HG03565 (cell line): ENCODE results near the gene THBS4.
"Not testable (repeated sequence)": the region's sequence is repeated elsewhere in the genome, so short reads cannot be mapped to it uniquely, and the experiment has no call there.

Experiments used
- ATAC-seq: cut with Tn5 transposase; IDR thresholded peaks from one replicate; pipeline ENCODE4 v1.9.1; 2021; ENCODE audit warnings: mild to moderate bottlenecking, moderate library complexity; ENCODE audit not compliant: unreplicated experiment

The THBS4 gene

GRCh38 chr5:80111376-80111990 lies 76.3 kb downstream of the THBS4 start:
- not testable (repeated sequence) for ATAC-seq

GRCh38 chr5:80114860-80115259 lies 79.7 kb downstream of the THBS4 start:
- ATAC-seq = no peak

DNA sequence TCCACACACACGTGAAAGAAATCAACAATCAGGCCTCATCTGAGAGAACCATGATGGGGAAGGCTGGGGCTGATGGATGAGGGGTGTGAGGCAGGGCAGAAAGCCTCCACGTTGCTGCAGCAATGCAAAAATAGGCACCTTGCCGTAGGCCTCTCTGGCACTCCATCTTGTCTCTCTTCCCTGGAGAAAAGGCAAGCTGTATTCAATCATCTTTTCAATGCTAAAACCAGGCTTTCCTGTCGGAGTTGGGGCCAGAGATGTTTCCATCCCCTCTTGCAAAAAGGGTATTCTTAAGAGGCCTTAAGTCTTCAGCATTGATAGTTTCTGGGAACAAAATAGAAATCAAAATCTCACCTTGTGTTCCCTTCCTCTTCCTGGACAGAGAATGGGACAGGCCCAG lies 80.9 kb downstream of the THBS4 start:
- ATAC-seq = no peak

GRCh38 chr5:80116465-80116864 lies 81.3 kb downstream of the THBS4 start:
- no peak for ATAC-seq

GRCh38 chr5:80117446-80117845 lies 82.3 kb downstream of the THBS4 start:
- no peak for ATAC-seq

DNA sequence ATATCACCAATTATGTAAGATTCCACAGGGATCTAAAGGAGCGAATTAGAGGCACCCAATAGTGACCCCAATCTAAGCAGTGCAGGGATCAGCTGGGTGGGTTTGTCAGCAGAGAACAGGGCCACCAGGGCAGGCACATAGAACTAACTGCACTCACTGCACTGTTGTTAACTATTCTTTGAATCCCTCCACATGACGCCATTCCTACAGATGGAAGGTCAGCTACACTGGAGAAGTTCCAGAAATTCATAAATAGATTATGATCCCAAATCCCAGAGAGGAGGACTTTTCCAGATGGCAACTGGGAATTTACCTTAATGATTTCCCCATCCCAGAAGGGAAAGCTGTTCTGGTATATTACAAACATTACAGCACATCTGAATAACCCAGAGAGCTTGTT lies 84.2 kb downstream of the THBS4 start:
- no peak for ATAC-seq

DNA sequence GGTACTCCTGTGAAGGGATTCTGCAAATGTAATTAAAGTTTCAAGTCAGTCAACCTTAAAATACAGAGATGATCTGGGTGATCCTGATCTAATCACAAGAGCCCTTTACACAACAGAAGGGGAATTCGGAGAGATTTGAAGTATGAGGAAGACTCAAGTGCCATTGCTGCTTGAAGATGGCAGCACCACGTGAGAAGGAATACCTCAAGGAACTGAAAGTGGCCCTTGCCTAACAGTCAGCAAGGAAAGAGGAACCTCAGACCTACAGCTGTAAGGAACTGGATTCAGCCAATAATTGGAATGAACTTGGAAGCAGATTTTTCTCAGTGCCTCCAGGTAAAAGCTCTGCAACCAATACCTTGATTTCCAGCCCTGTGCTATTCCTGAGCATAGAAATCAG lies 87.4 kb downstream of the THBS4 start:
- no peak for ATAC-seq

DNA sequence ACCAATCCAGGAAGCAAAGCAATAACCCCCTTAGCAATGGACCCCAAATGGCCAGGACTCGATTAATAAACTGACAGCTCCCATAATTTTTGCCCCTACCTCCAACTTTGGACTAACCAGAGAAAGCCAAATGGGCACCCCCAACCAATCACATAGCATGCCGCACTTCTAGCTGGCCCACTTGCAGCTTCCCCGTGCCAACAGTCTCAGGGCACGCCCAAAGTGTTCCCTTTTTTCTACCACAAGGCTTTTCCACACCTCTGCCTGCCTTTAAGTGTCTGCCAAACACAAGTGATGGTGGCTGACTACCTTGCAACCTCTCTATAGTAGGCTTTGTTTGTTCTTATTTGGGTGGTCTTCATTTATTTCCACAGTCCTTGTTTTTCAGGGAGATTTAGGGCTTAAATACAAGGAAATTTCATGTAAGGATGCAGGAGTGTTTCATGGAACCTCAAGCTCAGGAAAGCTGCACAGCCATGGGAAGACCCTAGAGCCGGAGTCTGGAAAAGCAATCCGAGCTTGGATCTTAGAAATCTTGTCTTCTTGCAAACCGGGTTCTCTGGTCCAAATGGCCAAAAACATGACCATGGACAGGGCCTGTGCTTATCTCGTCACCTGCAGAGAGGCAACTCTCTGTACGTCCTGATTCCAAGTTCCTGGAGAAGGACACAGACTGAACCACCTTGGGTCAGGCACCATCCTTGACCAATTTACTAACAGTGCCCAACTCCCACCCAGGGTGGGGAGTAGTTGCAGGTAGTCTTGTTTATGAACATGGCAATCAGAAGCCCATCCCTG lies 89.2 kb downstream of the THBS4 start:
- ATAC-seq = no peak

DNA sequence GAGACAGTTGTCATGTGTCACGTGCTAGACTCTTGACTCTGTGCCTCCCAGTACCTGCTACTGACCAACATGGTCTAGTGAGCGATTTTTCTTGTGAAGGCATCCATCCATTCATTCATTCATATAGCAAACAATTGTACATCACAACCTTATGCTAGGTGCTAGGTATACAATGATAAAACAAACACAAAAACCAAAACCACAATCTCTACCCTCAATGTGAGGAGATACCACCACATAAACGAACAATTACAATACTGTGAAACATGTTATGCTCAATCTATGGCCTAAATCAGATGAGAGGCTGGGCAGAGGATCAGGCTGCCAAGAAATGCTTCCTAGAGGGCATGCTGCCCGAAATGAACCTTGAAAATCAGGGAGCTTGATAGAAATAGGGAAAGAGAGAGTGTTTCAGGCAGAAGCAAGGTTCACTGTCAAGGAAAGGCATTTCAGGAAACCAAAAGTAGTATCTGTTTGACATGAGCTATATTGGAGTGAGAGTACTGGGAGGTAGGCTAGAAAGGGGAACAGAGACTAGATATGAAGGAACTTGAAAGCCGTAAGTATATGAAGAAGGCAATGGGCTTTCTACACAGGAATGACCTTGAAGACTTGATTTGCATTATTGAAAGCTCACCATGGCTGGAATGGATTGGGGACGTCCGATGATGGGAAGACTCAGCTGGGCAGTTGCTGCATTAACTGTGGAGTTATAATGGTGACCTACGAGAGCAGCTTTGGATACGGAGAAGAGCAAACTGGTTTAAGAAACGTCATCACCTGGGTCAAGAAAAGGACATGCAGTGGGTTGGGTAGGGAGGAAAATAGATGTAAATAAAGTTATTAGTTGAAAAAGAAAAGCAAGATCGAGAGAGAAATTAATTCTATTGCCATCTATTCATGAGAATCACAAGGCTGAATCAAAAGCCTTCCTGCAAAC lies 90.1 kb downstream of the THBS4 start:
- ATAC-seq = peak; percentile 47

- ATAC-seq = peak; percentile 57
Measured at GRCh38 chr5:80125962-80126480, 90.9 kb downstream of the THBS4 start.

DNA sequence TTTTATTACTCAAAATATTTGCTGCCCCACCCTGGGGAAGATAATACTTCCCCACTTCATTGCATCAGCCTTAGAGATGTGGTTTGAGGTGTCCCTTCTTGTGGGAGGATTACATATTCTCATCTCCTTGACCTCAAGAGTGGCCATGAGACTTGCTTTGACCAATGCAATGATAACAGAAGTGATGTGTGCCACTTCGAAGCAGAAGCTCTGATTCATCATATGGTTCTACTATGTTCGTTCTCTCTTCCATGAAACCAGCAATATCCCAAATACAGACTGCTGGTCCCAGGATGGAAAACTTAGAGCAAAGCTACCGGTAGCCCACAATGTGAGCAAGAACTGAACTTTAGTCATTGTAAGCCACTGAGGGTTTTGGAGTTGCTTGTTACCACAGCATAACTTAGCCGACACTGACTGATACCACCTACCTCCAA lies 92.0 kb downstream of the THBS4 start:
- ATAC-seq = peak; percentile 36

- no peak for ATAC-seq
Measured at GRCh38 chr5:80128141-80128540, 93.0 kb downstream of the THBS4 start.

DNA sequence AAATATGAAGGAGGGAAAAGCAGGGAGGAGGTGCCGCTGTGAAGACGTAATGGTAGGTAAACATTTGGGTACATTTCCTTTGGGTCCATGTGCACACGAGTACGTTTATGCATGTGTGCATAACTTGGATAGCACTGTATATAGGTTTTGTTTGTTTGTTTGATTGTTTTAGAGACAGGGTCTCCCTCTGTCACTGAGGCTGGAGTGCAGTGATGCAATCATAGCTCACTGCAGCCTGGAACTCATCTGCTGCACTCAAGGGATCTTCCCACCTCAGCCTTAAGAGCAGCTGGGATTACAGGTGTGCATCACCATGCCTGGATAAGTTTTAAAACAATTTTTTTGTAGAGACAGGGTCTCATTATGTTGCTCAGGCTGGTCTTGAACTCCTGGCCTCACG lies 94.0 kb downstream of the THBS4 start:
- no peak for ATAC-seq
